Measurements from ENCODE around the gene C1QA.

C1QA gene

GRCh38 chr1:22645931-22646330, 9.5 kb downstream of the C1QA start:
- no peak overlapping the region for H3K27ac ChIP-seq (ENCODE audit: low read depth, low read length)
- no peak overlapping the region for H3K9ac ChIP-seq (ENCODE audit: low read length)
- H3K4me3 ChIP-seq (ENCODE audit: low read depth in 1 of 2, low read length in 2 of 2), result no peak overlapping the region
- H3K9me3 ChIP-seq (ENCODE audit: low read length), result no peaks in the 10 kb centered on the region
- no peaks in the 10 kb centered on the region for H3K36me3 ChIP-seq (ENCODE audit: insufficient read depth, low read length)
- H3K4me1 ChIP-seq (ENCODE audit: insufficient read depth, low read length), result no peaks in the 10 kb centered on the region
- peaks cover 0 to 6% of the 10 kb centered on the region in 2 donors for H3K27me3 ChIP-seq (ENCODE audit: control insufficient read depth in 1 of 2, insufficient read depth in 2 of 2, low read length in 2 of 2)

- no peak overlapping the region for H3K4me3 ChIP-seq (ENCODE audit: low read depth in 1 of 2, low read length in 2 of 2)
- H3K27ac ChIP-seq (ENCODE audit: low read depth, low read length), result no peak overlapping the region
- H3K4me1 ChIP-seq (ENCODE audit: insufficient read depth, low read length), result no peaks in the 10 kb centered on the region
- no peak overlapping the region for H3K9ac ChIP-seq (ENCODE audit: low read length)
- H3K36me3 ChIP-seq (ENCODE audit: insufficient read depth, low read length), result no peaks in the 10 kb centered on the region
- peaks cover 0 to 4% of the 10 kb centered on the region in 2 donors for H3K27me3 ChIP-seq (ENCODE audit: control insufficient read depth in 1 of 2, insufficient read depth in 2 of 2, low read length in 2 of 2)
- no peaks in the 10 kb centered on the region for H3K9me3 ChIP-seq (ENCODE audit: low read length)
Observed at GRCh38 chr1:22646384-22646783, 10.0 kb downstream of the C1QA start.

- H3K27me3 ChIP-seq (ENCODE audit: control insufficient read depth in 1 of 2, insufficient read depth in 2 of 2, low read length in 2 of 2), result no peaks in the 10 kb centered on the region
- H3K36me3 ChIP-seq (ENCODE audit: insufficient read depth, low read length), result no peaks in the 10 kb centered on the region
- H3K27ac ChIP-seq (ENCODE audit: low read depth, low read length), result no peak overlapping the region
- H3K4me1 ChIP-seq (ENCODE audit: insufficient read depth, low read length), result no peaks in the 10 kb centered on the region
- no peak overlapping the region for H3K4me3 ChIP-seq (ENCODE audit: low read depth in 1 of 2, low read length in 2 of 2)
- H3K9ac ChIP-seq (ENCODE audit: low read length), result no peak overlapping the region
- H3K9me3 ChIP-seq (ENCODE audit: low read length), result no peaks in the 10 kb centered on the region
Observed at GRCh38 chr1:22650089-22650693, 13.8 kb downstream of the C1QA start.

DNA sequence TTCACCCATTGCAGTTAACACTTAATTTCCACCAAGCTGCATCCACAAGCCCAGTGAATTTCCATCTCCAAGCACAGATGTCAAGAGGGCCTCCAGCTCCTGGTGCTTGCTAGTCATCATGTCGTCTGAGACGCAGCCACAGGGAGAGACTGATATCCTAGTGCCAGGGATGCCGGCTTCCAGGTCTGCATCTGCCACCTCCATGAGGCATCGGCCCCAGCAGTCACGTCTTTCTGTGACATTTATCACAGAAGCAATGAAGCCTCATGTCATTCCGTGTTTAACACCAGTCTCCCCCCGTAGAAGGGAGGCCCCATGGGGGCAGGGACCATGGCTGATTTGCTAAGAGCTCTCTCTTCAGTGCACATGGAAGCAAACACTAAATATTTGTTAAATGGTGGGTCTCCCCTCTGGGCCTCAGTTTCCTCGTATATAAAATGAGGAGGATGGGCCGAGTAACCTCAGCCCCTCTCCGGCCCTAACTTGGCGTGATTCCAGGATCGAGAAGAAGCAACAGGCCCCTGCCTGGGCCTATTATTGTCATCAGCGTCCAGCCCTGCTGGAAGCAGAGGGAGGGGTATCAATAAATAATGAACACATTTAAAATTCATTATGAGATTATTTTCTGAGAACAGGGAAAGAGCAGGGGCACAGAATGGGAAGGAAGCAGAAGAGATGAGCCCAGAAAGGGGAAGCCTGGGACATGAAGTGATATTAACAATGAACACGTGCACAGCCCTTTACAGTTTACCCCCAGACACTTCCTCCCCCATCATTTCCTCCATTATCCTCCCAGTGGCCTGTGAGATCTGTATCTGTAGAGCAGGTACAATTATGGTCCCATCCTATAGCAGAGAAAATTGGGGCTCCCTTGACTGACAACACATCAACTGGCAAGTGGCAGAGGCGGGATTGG, 15.8 kb downstream of the C1QA start:
- Histone ChIP-seq H3K4me3 (ENCODE audit: low read depth in 1 of 2, low read length in 2 of 2) (no peak overlapping the region), H3K9me3 (ENCODE audit: low read length) (no peaks in the 10 kb centered on the region), H3K36me3 (ENCODE audit: insufficient read depth, low read length) (no peaks in the 10 kb centered on the region), H3K27ac (ENCODE audit: low read depth, low read length) (no peak overlapping the region), H3K27me3 (ENCODE audit: control insufficient read depth in 1 of 2, insufficient read depth in 2 of 2, low read length in 2 of 2) (peaks cover 0 to 5% of the 10 kb centered on the region in 2 donors), H3K9ac (ENCODE audit: low read length) (no peak overlapping the region), H3K4me1 (ENCODE audit: insufficient read depth, low read length) (no peaks in the 10 kb centered on the region)

DNA sequence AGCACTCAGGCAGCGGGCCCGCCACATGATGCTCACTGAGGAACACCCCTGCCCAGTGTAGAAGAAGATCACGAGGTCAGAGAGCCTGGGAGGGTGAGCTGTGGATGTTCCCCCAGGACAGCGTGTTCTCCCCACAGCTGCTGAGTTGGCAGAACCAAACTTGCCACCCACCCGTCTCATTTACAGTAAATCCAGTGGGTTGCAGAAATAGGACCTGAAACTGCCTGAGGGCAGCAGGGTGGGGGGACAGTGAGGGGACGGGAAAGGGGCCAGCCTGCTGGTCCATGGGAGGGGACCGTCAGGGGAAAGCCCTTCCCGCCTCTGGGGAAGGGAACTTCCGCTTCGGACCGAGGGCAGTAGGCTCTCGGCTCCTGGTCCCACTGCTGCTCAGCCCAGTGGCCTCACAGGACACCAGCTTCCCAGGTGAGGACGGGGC, 16.5 kb downstream of the C1QA start, which contains the start of gene C1QB:
TSS of gene C1QB (plus strand) at position 356 of the 436 bp plus-strand sequence. CDS start 6,227 bp downstream, outside the sequence.
- Histone ChIP-seq H3K9me3 (ENCODE audit: low read length) (no peaks in the 10 kb centered on the region), H3K9ac (ENCODE audit: low read length) (no peak within 1 kb of the TSS), H3K27ac (ENCODE audit: low read depth, low read length) (no peak within 1 kb of the TSS), H3K36me3 (ENCODE audit: insufficient read depth, low read length) (no peaks in the 10 kb centered on the region), H3K27me3 (ENCODE audit: control insufficient read depth in 1 of 2, insufficient read depth in 2 of 2, low read length in 2 of 2) (peaks cover 0 to 6% of the 10 kb centered on the region in 2 donors), H3K4me1 (ENCODE audit: insufficient read depth, low read length) (no peaks in the 10 kb centered on the region), H3K4me3 (ENCODE audit: low read depth in 1 of 2, low read length in 2 of 2) (peak within 1 kb of the TSS in 1 of 2 donors; percentile 26)

DNA sequence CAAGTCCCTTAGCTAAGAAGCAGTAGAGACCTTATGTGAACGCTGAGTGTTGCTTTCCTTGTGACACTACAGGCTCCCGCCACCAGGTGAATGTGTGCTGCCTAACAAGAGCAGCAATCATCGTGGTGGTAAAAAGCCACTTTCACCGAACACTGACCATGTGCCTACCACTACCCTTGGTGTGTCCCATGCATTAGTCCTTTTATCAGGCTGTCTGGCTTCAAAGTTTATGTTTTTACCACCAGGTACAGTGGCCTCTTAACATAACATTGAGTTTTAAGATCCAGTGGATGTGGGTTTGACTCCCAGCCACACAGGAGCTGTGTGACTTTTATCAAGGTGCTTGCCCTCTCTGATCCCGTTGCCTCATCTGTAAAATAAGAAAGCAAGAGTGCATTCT, 18.3 kb downstream of the C1QA start:
- Histone ChIP-seq H3K9ac (ENCODE audit: low read length) (no peak overlapping the region), H3K36me3 (ENCODE audit: insufficient read depth, low read length) (no peaks in the 10 kb centered on the region), H3K4me1 (ENCODE audit: insufficient read depth, low read length) (no peaks in the 10 kb centered on the region), H3K27ac (ENCODE audit: low read depth, low read length) (no peak overlapping the region), H3K27me3 (ENCODE audit: control insufficient read depth in 1 of 2, insufficient read depth in 2 of 2, low read length in 2 of 2) (peaks cover 0 to 6% of the 10 kb centered on the region in 2 donors), H3K4me3 (ENCODE audit: low read depth in 1 of 2, low read length in 2 of 2) (no peak overlapping the region), H3K9me3 (ENCODE audit: low read length) (no peaks in the 10 kb centered on the region)

GRCh38 chr1:22658385-22659163, 22.1 kb downstream of the C1QA start:
- Histone ChIP-seq H3K4me1 (ENCODE audit: insufficient read depth, low read length) (no peaks in the 10 kb centered on the region), H3K27me3 (ENCODE audit: control insufficient read depth in 1 of 2, insufficient read depth in 2 of 2, low read length in 2 of 2) (peaks cover 0 to 14% of the 10 kb centered on the region in 2 donors), H3K4me3 (ENCODE audit: low read depth in 1 of 2, low read length in 2 of 2) (no peak overlapping the region)

GRCh38 chr1:22660716-22661241, 24.4 kb downstream of the C1QA start:
- peaks cover 0 to 14% of the 10 kb centered on the region in 2 donors for H3K27me3 ChIP-seq (ENCODE audit: control insufficient read depth in 1 of 2, insufficient read depth in 2 of 2, low read length in 2 of 2)
- no peaks in the 10 kb centered on the region for H3K9me3 ChIP-seq (ENCODE audit: low read length)
- no peak overlapping the region for H3K4me3 ChIP-seq (ENCODE audit: low read depth in 1 of 2, low read length in 2 of 2)
- H3K4me1 ChIP-seq (ENCODE audit: insufficient read depth, low read length), result no peaks in the 10 kb centered on the region
- H3K27ac ChIP-seq (ENCODE audit: low read depth, low read length), result no peak overlapping the region
- H3K9ac ChIP-seq (ENCODE audit: low read length), result no peak overlapping the region
- H3K36me3 ChIP-seq (ENCODE audit: insufficient read depth, low read length), result no peaks in the 10 kb centered on the region

More at GRCh38 chr1:22658385-22659163, 22.1 kb downstream of the C1QA start:
- Histone ChIP-seq H3K27ac (ENCODE audit: low read depth, low read length) (no peak overlapping the region), H3K9ac (ENCODE audit: low read length) (no peak overlapping the region), H3K36me3 (ENCODE audit: insufficient read depth, low read length) (no peaks in the 10 kb centered on the region), H3K9me3 (ENCODE audit: low read length) (no peaks in the 10 kb centered on the region)

DNA sequence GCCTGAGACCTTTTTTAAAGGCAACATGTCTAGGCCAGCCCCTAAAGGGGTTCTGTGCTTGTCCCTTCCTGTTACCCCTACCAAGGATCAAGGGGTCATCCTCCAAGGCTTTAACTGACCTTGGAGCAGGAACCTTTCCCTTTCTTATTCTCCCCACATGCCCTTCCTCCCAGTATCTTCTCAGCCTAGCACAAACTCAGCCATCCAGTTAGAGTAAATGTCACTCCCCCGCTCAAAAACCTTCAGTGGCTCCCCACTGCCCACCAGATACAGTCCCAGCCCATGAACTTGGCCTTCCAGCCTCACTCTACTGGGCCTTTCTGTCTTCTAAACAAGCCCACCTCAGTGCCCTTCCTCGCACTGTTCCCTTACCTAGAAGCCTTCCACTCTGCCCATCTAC, 25.5 kb downstream of the C1QA start:
- Histone ChIP-seq H3K36me3 (ENCODE audit: insufficient read depth, low read length) (no peaks in the 10 kb centered on the region), H3K9me3 (ENCODE audit: low read length) (no peaks in the 10 kb centered on the region), H3K9ac (ENCODE audit: low read length) (no peak overlapping the region), H3K27ac (ENCODE audit: low read depth, low read length) (no peak overlapping the region), H3K4me3 (ENCODE audit: low read depth in 1 of 2, low read length in 2 of 2) (no peak overlapping the region), H3K27me3 (ENCODE audit: control insufficient read depth in 1 of 2, insufficient read depth in 2 of 2, low read length in 2 of 2) (peaks cover 0 to 12% of the 10 kb centered on the region in 2 donors), H3K4me1 (ENCODE audit: insufficient read depth, low read length) (no peaks in the 10 kb centered on the region)

DNA sequence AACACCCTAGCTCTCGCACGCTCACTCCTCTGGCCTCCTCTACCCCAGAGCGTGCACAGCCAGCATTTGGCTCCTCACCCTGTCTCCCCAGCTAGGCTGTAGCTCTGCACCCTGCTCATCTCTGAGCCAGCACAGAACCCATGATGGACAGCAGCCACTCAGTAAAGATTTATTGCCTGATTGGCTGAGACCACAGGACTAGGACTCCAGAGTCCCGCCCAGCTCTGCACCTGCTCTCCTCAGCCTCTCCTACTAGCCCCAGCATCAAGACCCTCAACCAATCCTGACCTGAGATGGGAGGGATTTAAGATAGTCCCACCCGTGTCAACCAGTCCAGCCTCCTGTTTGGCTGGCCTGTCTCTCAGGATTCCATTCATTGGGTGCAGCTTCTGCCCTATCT, 25.9 kb downstream of the C1QA start:
- Histone ChIP-seq H3K9me3 (ENCODE audit: low read length) (no peaks in the 10 kb centered on the region), H3K27me3 (ENCODE audit: control insufficient read depth in 1 of 2, insufficient read depth in 2 of 2, low read length in 2 of 2) (peaks cover 0 to 8% of the 10 kb centered on the region in 2 donors), H3K4me1 (ENCODE audit: insufficient read depth, low read length) (no peaks in the 10 kb centered on the region)

DNA sequence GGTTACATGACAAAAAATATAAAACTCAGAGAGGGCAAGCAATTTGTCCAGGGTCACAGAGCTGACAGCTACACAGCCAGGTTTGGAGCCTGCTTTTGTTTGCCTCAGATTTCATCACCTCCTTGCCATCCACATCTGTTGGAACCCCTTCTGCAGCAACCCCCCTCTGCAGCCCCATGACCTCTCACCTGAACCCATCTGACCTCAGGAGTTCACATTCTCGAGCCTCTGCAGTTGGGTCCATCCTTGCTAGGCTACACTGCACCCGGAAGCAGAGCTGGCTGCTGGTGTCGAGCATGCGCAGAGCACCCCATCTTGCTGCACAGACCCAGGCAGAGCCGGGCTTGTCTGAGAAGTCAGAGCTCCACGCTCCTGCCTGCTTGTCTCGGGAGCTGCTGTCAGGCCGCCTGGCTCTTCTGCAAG, 26.6 kb downstream of the C1QA start:
- Histone ChIP-seq H3K27me3 (ENCODE audit: control insufficient read depth in 1 of 2, insufficient read depth in 2 of 2, low read length in 2 of 2) (peaks cover 0 to 8% of the 10 kb centered on the region in 2 donors), H3K9ac (ENCODE audit: low read length) (no peak overlapping the region), H3K27ac (ENCODE audit: low read depth, low read length) (no peak overlapping the region)

More for the DNA sequence above, 25.9 kb downstream of the C1QA start:
- no peak overlapping the region for H3K27ac ChIP-seq (ENCODE audit: low read depth, low read length)
- H3K36me3 ChIP-seq (ENCODE audit: insufficient read depth, low read length), result no peaks in the 10 kb centered on the region
- no peak overlapping the region for H3K9ac ChIP-seq (ENCODE audit: low read length)
- no peak overlapping the region for H3K4me3 ChIP-seq (ENCODE audit: low read depth in 1 of 2, low read length in 2 of 2)

More for the DNA sequence above, 26.6 kb downstream of the C1QA start:
- no peak overlapping the region for H3K4me3 ChIP-seq (ENCODE audit: low read depth in 1 of 2, low read length in 2 of 2)
- no peaks in the 10 kb centered on the region for H3K36me3 ChIP-seq (ENCODE audit: insufficient read depth, low read length)
- H3K9me3 ChIP-seq (ENCODE audit: low read length), result no peaks in the 10 kb centered on the region
- no peaks in the 10 kb centered on the region for H3K4me1 ChIP-seq (ENCODE audit: insufficient read depth, low read length)
